GM18517 (cell line): ENCODE results near the gene SDSL.

Experiments
- ATAC-seq: cut with Tn5 transposase; IDR thresholded peaks from one replicate; pipeline ENCODE4 v1.9.1; 2021; ENCODE audit warnings: mild to moderate bottlenecking, moderate library complexity; ENCODE audit not compliant: unreplicated experiment

SDSL gene, protein sequence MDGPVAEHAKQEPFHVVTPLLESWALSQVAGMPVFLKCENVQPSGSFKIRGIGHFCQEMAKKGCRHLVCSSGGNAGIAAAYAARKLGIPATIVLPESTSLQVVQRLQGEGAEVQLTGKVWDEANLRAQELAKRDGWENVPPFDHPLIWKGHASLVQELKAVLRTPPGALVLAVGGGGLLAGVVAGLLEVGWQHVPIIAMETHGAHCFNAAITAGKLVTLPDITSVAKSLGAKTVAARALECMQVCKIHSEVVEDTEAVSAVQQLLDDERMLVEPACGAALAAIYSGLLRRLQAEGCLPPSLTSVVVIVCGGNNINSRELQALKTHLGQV

DNA sequence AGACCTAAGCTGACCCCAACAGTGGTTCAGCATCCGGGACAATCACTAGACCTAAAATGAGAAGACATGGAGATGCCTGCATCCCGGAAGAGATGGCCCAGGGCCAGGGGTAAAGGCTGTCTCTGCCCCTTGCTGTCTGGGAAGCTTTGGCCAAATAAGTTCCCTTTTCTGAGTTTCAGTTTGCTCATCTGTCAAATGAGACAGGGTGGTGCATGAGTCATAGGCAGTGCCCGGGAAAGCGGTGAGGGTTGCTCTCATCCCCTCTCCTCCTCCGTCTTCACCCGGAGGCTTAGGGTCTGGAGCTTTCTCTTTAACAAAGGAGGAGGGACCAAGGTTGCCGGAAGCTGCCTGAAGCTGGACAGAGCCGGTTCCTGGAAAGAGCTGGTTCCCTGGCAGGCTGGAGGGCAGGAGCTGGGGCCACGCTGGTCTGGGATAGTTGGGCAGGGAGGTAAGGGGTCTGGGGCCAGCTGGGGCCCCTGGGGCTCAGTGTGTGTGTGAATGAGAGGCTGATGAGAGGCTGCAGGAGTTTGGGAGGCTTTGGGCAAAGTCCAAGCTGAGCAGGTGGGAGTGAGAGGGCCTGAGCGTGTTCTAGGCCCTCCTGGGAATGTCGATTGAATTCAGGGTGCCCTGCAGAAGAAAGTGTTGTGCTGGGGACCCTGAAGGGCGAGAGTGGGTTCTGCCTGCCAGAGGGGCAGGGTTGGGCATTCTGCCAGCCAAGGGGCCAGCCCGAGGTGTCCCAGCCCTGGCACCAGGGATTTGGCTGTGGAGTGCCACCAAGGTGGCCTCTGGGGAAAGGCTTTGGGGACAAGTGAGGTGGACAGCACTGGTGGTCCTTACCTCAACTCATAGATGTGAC is at the start of gene SDSL:
SDSL (plus strand) TSS at position 351 of the 856 bp plus-strand sequence. CDS start 5,603 bp downstream, outside the sequence.
- peak; percentile 86 for ATAC-seq

DNA sequence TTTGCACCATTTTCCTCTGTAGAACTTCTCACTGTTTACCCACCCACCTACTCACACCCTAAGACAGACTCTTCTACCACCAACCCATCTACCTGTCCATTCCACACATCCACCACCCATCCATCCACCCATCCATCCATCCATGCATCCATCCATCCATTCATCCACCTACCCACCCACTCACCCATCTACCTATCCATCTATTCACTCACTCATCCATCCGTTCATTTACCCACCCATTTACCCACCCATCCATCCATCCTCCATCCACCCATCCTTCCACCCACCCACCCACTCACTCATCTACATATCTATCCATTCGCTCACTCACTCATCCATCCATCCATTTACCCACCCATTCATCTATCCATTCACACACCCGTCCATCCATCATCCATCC is 48.7 kb upstream of the SDSL start:
- ATAC-seq: no peak

DNA sequence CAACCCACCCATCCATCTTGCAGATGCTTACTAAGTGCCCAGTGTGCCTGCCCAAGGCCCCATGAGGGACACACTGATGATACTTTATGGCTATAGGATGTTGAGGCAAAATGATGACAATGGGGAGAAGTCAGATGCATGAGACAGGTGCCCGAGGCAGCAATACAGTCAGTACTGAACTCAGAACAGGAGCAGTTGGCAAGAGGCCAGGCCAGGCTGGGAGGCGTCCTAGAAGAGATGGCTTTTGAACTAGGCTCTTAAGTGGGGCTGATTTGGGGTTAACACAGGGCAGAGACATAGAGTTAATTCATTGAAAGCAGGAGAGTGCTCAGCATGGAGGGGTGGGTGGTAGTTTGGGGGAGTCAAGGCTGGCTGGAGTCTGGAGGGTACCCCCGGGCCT is 48.2 kb upstream of the SDSL start:
- ATAC-seq: no peak

DNA sequence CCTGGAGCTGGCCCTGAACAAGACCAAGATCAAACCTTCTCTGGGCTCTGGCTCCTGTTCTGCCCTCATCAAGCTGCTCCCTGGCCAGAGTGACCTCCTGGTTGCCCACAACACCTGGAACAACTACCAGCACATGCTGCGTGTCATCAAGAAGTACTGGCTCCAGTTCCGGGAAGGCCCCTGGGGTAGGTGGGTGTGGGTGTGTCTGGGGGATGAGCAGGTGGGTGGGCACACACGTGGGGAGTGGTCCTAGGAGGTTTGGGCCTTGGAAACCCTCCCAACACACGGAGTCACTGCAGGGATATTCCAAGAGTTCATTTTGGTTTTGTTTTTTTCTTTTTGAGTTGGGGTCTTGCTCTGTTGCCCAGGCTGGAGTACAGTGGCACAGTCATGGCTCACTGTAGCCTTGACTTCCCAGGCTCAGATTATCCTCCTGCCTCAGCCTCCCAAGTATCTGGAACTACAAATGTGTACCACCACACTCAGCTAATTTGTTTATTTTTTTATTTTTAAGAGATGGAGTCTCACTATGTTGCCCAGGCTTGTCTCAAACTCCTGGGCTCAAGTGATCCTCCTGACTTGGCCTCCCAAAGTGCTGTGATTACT is 47.3 kb upstream of the SDSL start:
- ATAC-seq: no peak

DNA sequence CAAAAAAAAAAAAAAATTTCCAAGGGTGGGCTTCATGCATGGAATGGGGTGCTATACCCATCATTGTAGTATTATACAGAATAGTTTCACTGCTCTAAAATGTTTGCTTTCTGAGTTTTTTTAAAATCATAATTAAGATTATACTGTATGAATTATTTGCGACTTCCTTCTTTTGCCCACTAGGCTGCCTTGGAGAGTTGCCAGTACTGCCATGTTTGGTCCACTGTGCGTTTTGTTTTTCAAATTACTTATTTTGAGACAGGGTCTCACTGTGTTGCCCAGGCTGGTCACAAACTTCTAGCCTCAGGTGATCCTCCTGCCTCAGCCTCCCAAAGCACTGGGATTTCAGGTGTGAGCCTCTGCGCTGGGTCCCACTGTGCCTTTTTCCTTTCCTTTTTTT is 43.9 kb upstream of the SDSL start:
- ATAC-seq: no peak

DNA sequence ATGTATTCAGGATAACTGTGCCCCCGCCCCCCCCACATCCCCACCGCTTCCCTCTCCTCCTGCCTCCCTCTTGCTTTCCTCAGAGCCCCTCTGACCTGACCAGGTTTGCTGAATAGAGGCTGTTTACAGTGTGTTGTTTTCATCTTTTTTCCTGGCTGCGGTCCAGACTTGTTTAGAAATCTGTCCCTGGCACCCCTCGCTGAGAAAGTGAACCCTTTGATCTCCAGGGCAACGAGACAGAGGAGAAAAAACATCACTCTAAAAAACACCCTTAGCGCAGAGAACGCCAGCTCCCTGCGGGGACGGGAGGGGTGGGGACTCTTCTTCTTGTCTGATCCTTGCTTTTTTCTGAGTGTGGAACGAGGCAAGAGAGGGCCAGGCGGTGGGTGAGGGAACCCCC is 41.0 kb upstream of the SDSL start:
- no peak for ATAC-seq

DNA sequence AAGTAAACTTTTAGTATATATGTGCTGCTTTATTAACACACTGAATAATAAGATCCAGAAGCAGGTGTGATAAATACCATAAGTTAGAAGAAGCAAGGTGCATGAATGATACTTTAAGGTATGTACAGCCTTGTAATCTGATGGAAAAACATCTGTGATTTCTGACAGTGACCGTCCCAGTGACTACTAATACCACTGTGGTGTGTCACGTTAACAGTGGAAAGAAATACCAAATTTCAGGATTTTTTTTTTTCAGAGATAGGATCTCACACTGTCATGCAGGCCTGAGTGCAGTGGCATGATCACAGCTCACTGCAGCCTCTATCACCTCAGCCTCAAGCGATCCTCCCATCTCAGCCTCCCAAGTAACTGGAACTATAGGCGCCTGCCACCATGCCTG is 40.0 kb upstream of the SDSL start:
- no peak for ATAC-seq

DNA sequence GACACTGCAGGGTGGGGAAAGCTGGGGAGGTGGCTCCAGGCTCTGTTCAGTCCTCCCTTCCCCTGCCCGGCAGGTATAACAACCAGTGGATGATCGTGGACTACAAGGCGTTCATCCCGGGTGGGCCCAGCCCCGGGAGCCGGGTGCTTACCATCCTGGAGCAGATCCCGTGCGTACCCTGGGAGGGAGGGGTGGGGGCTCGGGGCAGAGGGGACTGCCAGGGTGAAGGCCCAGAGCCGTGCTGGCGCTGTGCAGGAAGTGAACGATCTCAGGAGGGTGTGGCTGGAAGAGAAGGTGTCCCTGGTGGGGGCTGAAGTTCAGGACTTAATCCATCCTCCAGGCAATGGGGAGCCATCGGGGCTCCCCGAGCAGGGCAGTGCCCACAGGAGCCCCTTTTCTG is 37.4 kb upstream of the SDSL start:
- no peak for ATAC-seq

DNA sequence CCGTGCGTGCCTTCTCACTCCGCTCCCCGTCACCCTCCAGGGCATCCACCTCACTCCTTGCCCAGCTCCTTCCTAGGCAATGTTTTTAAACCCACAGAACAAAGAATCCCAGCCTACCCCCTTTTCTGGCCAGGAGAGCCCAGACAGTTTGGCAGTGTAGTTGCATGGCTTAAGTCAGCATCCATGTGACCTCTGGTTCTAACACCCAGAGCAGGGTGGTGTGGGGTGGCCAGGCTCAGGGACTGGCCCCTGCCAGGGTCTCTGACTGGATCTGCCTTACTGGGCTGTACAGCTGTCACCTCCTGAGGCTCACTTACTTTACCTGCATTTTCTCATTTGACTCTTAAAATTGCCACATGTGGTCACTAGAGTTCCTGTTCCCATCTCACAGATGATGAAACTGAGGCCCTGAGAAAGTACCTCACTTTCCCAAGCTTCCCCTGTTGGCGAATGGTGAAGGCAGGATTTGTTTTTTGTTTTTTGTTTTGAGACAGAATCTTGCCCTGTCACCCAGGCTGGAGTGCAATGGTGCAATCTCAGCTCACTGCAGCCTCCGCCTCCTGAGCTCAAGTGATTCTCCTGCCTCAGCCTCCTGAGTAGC is 36.8 kb upstream of the SDSL start:
- ATAC-seq: no peak

DNA sequence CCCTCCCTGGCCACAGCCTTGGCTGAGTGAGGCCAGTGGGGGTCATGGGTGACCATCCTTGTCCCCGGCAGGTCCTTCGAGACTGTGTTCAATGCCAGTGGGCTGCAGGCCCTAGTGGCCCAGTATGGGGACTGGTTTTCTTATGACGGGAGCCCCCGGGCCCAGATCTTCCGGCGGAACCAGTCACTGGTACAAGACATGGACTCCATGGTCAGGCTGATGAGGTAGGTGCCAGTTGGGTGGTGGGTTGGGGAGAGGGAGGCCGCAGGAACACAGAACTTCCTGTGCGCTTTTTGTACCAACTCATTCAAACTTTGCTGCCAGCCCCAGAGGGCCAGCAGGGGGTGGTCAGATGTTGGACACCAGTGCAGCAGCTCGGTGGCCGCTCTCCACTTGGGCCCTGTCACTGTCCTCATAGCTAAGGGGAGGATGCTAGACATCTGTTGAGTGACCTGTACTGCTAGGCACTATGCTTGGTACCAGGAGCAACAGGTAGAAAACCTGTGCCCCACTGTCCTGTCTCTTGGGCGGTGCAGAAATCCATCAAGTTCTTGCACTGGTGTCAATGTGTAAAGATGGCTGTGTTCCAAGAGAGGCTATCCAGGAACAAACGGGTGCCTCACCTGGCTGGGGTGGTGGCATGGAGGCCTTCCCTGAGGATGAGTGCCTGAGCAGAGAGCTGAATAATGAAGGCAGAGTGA is 35.2 kb upstream of the SDSL start:
- no peak for ATAC-seq

DNA sequence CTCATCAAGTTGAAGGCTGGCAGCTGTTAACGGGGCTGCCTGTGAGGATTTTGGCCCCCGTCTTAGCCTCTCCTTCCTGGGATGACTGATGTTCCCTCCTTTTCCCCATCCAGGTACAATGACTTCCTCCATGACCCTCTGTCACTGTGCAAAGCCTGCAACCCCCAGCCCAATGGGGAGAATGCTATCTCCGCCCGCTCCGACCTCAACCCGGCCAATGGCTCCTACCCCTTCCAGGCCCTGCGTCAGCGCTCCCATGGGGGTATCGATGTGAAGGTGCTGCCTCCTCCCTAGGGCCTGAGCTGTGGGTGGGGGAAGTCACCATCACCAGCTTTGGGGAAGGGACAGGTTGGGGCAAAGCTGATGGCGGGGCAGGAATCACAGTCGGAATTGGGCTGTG is 34.5 kb upstream of the SDSL start:
- ATAC-seq: no peak

DNA sequence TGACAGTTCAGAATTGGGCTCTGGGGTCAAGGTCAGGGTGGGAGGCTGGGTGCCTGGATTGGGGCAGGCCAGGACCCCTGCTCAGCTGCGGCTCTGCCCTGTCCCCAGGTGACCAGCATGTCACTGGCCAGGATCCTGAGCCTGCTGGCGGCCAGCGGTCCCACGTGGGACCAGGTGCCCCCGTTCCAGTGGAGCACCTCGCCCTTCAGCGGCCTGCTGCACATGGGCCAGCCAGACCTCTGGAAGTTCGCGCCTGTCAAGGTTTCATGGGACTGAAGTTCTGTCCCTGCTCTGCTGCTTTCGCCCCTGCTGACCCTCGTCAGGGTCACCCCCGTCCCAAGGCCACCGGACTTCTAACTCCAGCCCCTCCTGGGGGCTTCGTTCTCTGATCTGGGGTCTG is 33.8 kb upstream of the SDSL start:
- no peak for ATAC-seq

DNA sequence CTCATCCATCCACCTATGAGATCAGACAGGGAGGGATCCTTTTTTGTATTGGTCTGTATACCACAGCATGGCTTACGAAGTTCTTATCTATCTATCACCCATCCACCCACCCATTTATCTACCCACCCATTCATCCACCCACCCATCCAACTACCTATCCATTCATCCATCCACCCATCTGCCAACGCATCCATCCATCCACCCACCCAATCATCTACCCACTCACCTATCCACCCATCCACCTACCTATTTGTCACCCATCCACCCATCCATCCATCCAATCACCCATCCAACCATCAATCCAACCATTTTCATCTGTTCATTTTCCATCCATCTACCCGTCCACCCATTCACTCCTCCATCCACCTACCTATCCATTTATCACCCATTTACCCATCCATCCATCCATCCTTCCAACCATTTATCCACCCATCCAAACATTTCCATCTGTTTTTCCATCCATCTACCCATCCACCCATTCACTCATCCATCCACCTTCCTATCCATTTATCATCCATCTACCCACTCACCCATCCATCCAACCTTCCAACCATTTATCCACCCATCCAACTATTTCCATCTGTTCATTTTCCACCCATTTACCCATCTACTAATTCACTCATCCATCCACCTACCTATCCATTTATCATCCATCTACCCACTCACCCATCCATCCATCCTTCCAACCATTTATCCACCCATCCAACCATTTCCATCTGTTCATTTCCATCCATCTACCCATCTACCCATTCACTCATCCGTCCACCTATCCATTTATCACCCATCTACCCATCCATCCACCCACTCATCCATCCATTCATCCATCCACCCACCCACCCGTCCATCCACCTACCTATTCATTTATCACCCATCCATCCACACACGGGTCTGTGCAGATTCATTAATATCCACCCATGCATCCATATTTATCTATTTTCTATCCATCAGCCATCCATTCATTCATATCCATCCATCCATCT is 31.8 kb upstream of the SDSL start:
- ATAC-seq: no peak

DNA sequence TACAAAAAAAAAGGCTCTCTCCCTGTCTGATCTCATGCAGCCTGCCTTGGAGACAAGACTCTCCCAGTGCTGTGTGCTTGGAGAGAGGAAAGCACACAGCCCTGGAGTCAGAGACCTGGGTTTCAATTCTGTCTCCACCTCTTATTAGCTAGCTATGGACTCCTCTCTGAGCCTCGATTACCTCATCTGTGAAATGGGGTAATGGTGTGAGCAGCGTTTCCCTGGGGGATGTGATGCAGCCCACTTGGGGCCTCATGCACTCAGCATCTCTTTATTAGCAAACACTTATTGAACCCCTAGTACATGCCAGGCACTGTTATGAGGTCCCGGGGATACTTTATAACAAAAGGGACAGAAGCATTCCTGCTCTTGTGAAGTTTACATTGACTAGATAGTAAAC is 31.0 kb upstream of the SDSL start:
- no peak for ATAC-seq

DNA sequence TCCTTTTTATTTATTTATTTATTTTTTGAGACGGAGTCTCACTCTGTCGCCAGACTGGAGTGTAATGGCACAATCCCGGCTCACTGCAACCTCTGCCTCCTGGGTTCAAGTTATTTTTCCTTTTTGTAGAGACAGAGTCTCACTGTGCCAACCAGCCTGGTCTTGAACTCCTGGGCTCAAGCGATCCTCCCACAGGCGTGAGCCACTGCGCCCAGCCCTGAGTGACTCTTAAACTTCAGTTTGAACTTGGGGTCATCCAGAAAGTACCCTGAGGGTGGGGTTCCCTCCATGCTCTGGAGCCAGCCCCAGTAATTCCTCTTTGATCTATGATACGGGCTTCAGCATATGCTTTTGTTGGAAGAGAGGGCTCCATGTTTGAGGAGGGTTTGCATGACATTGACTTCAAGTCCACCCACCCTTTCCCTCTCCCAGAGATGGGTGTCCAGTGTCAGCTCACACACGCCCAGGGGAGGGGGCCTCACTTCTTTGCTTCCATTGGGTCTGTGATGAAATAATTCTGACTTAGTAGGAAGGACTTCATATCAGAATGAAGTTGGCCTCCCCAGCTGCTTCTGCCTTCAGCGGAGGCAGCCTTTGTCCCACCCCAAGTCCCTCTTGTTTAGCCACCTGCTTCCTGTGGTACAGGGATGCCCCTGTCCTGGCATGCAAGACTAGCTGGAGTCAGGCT is 30.4 kb upstream of the SDSL start:
- no peak for ATAC-seq

DNA sequence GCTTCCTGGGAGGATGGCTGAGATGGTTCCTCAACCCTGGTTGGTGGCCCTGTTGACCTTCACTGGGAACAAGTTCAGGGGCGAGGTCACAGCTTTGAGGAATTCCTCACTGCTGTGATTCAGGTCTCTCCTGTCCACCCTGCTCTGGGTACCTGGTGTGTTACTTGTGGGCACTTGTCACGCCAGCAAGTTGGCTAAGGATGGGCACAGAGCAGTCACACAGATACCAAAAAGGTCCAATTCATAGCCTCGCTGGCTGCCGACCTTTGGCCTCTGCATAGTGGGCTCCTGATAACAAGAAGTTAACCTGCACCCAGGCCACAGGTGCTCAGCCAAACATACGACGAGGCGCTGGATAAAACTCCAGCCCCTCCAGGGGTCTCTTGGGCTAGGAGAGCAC is 29.7 kb upstream of the SDSL start:
- no peak for ATAC-seq

DNA sequence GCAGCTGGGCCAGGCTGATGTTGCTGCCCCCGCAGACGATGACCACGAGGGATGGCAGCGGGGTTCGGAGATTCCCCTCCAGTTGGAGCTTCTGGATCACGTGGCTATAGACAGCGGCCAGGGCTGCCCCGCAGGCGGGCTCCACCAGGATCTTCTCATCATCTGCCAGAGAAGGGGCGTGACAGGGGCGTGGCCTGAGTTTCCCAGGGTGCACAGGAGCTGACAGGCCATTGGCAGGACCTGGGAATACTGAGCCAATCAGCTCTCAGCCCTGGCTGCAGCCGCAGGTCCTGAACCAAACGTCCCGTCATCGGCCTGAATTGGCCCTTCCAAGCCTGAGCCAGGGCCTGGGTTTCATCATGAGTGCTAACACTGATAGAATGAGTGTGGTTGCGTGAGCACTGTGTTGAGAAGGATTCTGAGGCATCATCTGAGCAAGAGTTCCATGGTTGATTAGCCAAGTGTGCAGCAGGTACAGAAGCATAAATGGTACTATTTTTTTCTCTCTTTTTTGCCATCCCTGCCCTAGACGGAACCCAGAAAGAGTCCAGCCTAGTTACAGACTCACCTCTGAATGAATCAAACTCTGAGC is 29.1 kb upstream of the SDSL start:
- ATAC-seq: no peak

DNA sequence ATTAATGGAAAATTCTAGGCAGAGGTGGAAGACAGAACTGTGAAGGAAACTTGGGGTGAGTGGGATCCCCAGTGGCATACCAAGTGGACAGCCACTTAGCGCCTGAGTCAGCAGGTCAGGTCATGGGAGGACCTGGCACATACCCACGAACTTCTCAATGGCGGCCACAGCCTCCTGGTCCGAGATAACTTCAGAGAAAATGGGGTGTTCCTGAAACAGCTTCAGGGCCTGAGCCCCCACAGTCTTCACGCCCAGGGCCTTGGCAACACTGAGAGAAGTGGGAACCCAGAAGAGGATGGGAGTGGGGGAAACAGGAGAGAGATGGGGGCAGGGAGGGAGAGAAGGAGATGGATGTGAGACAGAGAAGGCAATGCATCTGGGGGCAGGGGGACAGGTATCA is 28.4 kb upstream of the SDSL start:
- no peak for ATAC-seq

DNA sequence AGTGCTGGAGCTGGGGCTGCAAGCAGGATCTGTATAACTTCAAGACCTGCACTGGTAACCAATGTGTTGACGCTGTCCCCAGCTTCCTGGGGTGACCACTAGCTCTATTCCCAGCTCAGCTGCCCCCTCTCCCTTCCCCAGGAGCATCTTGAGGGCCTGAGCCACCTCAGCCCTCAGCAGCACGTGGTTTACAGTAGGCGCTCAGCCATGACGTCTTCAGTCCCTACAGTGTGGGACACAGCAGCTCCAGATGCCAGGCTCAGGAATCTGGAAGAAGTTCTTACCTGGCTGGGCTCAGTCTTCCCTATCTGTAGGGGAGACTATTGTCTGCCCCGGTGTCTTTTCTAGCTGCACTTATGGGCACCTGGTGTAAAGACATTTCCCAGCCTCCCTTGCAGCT is 27.1 kb upstream of the SDSL start:
- no peak for ATAC-seq
